ENCODE measurements around the gene SOX1.

DNA sequence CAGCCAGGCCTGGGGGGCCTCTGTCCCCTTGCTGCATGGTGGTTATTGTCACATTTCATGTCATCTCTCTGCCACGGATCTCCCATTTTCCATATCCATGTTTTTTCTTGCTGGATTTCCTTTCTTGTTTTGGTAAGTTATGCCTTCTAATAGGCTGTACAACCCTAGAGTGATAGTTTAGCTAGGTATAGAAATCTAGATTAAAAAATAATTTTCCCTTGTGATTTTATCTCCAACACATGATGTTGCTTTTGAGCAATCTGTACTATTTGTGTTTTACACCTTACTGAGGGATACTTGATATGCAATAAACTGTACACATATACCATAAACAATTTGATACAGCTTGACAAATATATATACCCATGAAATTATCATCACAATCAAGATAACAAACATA lies 17.0 kb downstream of the SOX1 start:
- no peak for TF ChIP-seq NFIC (IDR thresholded peaks at IDR 0.05; ENCODE audit: borderline replicate concordance)
- TF ChIP-seq, protein P1, sequence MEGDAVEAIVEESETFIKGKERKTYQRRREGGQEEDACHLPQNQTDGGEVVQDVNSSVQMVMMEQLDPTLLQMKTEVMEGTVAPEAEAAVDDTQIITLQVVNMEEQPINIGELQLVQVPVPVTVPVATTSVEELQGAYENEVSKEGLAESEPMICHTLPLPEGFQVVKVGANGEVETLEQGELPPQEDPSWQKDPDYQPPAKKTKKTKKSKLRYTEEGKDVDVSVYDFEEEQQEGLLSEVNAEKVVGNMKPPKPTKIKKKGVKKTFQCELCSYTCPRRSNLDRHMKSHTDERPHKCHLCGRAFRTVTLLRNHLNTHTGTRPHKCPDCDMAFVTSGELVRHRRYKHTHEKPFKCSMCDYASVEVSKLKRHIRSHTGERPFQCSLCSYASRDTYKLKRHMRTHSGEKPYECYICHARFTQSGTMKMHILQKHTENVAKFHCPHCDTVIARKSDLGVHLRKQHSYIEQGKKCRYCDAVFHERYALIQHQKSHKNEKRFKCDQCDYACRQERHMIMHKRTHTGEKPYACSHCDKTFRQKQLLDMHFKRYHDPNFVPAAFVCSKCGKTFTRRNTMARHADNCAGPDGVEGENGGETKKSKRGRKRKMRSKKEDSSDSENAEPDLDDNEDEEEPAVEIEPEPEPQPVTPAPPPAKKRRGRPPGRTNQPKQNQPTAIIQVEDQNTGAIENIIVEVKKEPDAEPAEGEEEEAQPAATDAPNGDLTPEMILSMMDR (IDR thresholded peaks at IDR 0.05), result no peak
- no peak for TF ChIP-seq RCOR1 (IDR thresholded peaks at IDR 0.05; ENCODE audit: low read length)
- TF ChIP-seq CHD2 (IDR thresholded peaks at IDR 0.05; ENCODE audit: low read length, partially characterized antibody), result no peak
- TF ChIP-seq POLR2AphosphoS5 (IDR thresholded peaks at IDR 0.05; ENCODE audit: low read depth, low read length), result no peak
- TF ChIP-seq MEF2A (IDR thresholded peaks at IDR 0.05; ENCODE audit: borderline replicate concordance, low read depth), result no peak
- TF ChIP-seq EZH2phosphoT487 (IDR thresholded peaks at IDR 0.05; ENCODE audit: borderline replicate concordance, low read depth), result no peak
- TF ChIP-seq, protein P2, sequence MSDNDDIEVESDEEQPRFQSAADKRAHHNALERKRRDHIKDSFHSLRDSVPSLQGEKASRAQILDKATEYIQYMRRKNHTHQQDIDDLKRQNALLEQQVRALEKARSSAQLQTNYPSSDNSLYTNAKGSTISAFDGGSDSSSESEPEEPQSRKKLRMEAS (IDR thresholded peaks at IDR 0.05; ENCODE audit: low read depth), result no peak
- TF ChIP-seq NRF1 (IDR thresholded peaks at IDR 0.05; ENCODE audit: low read depth, low read length), result no peak
- TF ChIP-seq TCF12 (IDR thresholded peaks at IDR 0.05), result no peak
- no peak for TF ChIP-seq RAD21 (IDR thresholded peaks at IDR 0.05; ENCODE audit: low read length)
- no peak for TF ChIP-seq ZBTB33 (IDR thresholded peaks at IDR 0.05; ENCODE audit: borderline replicate concordance, low read depth)
- no peak for TF ChIP-seq SMC3 (IDR thresholded peaks at IDR 0.05; ENCODE audit: low read depth, low read length)
- TF ChIP-seq, protein P3, sequence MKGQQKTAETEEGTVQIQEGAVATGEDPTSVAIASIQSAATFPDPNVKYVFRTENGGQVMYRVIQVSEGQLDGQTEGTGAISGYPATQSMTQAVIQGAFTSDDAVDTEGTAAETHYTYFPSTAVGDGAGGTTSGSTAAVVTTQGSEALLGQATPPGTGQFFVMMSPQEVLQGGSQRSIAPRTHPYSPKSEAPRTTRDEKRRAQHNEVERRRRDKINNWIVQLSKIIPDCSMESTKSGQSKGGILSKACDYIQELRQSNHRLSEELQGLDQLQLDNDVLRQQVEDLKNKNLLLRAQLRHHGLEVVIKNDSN (IDR thresholded peaks at IDR 0.05; ENCODE audit: borderline replicate concordance, low read depth), result no peak
